H1 (cell line): ENCODE measurements around the gene MAP4K1. TPM values are rescaled to one million over a fixed set of nuclear protein-coding genes. Genes with fewer than 3 reads are reported as not detected.

ENCODE experiments used
- CHD7 ChIP-seq: fragments of 300-600 bp; sonication (generic); IDR thresholded peaks from 2 replicates; pipeline ENCODE4 v1.7.1; 2012; ENCODE audit warnings: low read length, moderate library complexity, mild to moderate bottlenecking, inconsistent platforms; ENCODE audit not compliant: insufficient replicate concordance
- polyA plus RNA-seq, 7 experiments: library from polyadenylated mRNA; depleted of rRNA in 3 of 7; stranded (reverse) in 5 of 7; unstranded in 2 of 7; fragments of >200 nt in 5 of 7; fragments of 200-250 nt in 2 of 7; gene quantifications; 1 replicate in 5 of 7; 2 replicates in 1 of 7; 4 replicates in 1 of 7; pipeline versions ENCODE4 v1.2.1 to v1.2.3, GENCODE V29; 2011 to 2013; ENCODE audit warnings: missing spikeins in 2 of 7, mixed read lengths in 2 of 7
- total RNA-seq: library from RNA; stranded (reverse); fragmentation: NEBNext Ultra II Directional; extraction: Animal tissue kit (Norgen Biotek cat#: 25700); gene quantifications from 2 replicates; pipeline ENCODE4 v1.2.1, GENCODE V29; 2021

The MAP4K1 gene
- total and polyA plus RNA-seq, 2 of the 8 experiments (the other 6 are each of a cell fraction or from before 2014, with no cell fraction given), result 9.0 to 10.4 TPM

DNA sequence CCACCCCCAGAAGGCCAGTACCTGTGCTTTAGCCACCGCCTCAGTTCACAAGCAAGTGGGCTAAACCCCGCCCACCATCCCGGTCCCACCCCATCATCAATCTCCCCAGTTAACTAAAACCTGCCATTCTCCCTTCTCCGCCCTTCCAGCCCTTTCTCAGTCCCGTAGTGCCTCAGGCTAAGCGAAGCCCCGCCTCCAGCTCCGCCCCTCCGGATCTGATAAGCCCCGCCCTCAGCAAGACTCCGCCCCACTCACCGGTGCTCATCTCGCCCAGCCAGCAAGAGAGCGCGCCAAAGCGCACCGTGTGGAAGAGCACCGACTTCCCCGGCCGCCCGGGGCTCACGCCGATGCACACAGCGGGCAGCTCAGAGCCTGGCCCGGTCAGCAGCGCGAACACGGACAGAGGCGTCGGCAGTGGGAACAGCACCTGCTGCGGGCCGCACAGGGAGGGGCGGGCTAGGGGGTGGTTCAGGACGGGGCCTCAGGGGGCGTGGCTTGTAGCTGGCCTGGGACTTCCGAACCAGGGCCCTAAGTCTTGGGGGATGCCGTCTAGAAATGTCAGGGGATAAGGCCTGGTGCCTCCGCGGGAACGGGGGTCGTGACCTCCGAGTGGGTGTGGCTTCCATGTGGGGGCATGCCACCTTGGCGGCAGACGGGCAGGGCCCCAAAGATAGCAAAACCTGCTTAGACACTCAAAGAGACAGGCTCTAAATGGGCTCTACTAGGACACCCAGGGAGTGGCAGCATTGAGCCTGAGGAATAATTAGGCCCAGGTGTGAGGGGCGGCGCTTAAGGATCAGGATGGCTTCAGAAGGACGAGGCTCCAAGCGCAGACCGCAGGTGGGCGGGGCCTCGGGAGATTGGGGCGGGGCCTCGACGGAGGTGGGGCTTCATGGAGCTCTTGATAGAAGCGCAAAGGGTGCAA lies 21.4 kb downstream of the MAP4K1 start (continued):
- TF ChIP-seq CHD7, result no peak
